ENCODE results near the gene NELL2.

GRCh38 chr12:44542716-44543115 lies 333.4 kb downstream of the NELL2 start:
- TF ChIP-seq, protein P1, sequence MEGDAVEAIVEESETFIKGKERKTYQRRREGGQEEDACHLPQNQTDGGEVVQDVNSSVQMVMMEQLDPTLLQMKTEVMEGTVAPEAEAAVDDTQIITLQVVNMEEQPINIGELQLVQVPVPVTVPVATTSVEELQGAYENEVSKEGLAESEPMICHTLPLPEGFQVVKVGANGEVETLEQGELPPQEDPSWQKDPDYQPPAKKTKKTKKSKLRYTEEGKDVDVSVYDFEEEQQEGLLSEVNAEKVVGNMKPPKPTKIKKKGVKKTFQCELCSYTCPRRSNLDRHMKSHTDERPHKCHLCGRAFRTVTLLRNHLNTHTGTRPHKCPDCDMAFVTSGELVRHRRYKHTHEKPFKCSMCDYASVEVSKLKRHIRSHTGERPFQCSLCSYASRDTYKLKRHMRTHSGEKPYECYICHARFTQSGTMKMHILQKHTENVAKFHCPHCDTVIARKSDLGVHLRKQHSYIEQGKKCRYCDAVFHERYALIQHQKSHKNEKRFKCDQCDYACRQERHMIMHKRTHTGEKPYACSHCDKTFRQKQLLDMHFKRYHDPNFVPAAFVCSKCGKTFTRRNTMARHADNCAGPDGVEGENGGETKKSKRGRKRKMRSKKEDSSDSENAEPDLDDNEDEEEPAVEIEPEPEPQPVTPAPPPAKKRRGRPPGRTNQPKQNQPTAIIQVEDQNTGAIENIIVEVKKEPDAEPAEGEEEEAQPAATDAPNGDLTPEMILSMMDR (IDR thresholded peaks at IDR 0.05 in 2 of 3, conservative IDR thresholded peaks at IDR 0.05 in 1 of 3; ENCODE audit: borderline replicate concordance in 1 of 3, insufficient read depth in 1 of 3, low read depth in 2 of 3, low read length in 2 of 3), result no peak
- TF ChIP-seq EZH2 (IDR thresholded peaks at IDR 0.05), result no peak
- no peak for TF ChIP-seq POLR2AphosphoS5 (IDR thresholded peaks at IDR 0.05; ENCODE audit: low read depth, low read length)
- TF ChIP-seq POLR2A (IDR thresholded peaks at IDR 0.05; ENCODE audit: borderline replicate concordance, extremely low read depth, insufficient read depth, insufficient read length), result no peak
- no peak for TF ChIP-seq TCF7L2 (IDR thresholded peaks at IDR 0.05; ENCODE audit: borderline replicate concordance, extremely low read depth, insufficient read depth, insufficient read length)

Data from HCT116 (cell line).